VCaP (cell line): ENCODE measurements around the gene OR7C1.

Experiments
- H3K27ac ChIP-seq: fragments of 450-650 bp; 2 replicates; pipeline ENCODE4 v1.5.1; 2017
- CTCF ChIP-seq: fragments of 450-650 bp; conservative IDR thresholded peaks from 2 replicates; pipeline ENCODE4 v1.5.1; 2017; ENCODE audit warnings: mild to moderate bottlenecking, moderate library complexity

The OR7C1 gene

DNA sequence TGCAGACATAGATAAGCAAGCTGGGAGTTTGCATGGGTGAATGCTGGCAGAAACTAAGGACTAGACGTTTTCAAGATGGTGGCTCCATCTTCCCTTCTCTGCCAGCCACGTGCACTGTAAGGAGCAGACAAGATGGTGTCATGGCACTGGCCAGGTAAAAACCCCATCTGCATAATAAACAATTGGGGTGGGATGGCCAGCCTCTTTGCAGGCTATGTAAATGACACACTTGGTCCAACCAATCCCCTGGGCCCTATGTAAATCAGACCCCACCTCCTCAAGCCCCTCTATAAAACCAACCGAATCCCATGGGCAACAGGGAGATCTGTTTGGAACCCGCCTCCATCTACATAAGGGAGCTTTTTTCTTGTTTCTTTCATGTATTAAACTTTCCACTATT is 2.4 kb upstream of the OR7C1 start:
- TF ChIP-seq CTCF, result no peak
- H3K27ac ChIP-seq, result no peak overlapping the region

GRCh38 chr19:14830702-14831101 is 4.3 kb downstream of the OR7C1 start:
- H3K27ac ChIP-seq, result no peak overlapping the region
- TF ChIP-seq CTCF, result no peak

- TF ChIP-seq CTCF, result no peak
- no peak overlapping the region for H3K27ac ChIP-seq
These were observed 9.0 kb downstream of the OR7C1 start for GRCh38 chr19:14826006-14826405.

GRCh38 chr19:14821937-14822336 is 13.0 kb downstream of the OR7C1 start:
- no peak overlapping the region for H3K27ac ChIP-seq
- no peak for TF ChIP-seq CTCF

GRCh38 chr19:14818588-14818987 is 16.4 kb downstream of the OR7C1 start:
- H3K27ac ChIP-seq, result no peak overlapping the region
- no peak for TF ChIP-seq CTCF

DNA sequence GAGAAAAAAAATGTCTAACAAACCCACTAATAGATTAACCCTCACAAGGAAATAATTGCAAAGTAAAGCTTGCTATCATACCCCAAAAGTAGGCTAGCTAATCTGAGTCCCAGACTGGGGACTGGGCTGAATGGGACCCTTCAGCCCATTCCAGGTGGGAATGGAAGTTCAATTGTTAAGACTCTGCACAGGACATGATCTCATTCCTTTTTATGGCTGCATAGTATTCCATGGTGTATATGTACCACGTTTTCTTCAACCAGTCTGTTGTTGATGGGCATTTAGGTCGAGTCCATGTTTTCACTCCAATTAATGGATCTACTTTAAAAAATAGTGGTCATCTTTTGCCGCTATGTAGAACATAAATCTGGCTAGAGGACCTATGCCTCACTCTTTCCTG is 17.9 kb downstream of the OR7C1 start:
- H3K27ac ChIP-seq, result no peak overlapping the region
- TF ChIP-seq CTCF, result no peak

DNA sequence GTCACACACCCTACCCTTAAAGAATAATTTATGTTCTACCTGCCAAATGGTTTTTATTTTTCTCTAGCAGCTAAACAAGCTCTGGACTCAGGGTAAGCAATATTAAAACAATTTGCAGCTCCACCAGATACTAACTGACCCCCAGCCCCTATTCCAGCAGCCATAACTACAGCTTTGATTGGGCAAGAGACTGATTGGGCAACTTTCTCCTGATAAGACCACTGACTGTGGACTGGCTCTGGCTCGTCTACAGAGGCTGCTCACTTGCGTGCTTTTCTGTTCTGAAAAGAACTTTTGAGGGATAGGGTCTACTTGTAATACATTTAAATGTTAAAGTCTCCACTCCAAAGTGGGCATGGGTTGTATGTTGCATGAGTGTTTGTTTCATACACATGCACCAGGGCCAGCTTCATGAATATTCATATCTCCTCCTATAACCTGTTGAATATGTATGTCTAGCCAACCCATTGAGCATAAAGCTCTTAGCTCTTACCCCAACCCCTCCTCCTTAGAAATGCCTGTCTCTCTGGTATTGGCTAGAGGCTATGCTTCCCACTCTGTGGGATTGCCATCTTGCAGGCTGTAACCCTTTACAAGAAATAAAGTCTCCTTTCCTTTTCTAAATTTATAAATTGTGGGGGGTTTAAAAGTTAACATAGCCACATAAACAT is 19.9 kb downstream of the OR7C1 start:
- TF ChIP-seq CTCF, result no peak
- no peak overlapping the region for H3K27ac ChIP-seq
